ENCODE results near the gene CFAP92. TPM values are rescaled to one million over a fixed set of nuclear protein-coding genes. Genes with fewer than 3 reads are reported as not detected.
A peak's percentile ranks its signal among the peaks of the same experiment; 100 is the strongest.

Gene CFAP92
- total and polyA plus RNA-seq, 4 donors: 0.05 to 0.25 (median 0.06) TPM; not detected in 1

GRCh38 chr3:129005526-129006303 lies 11.8 kb upstream of the CFAP92 start:
- H3K36me3 ChIP-seq (ENCODE audit: control insufficient read depth in 4 of 4, insufficient read depth in 3 of 4, low read depth in 1 of 4, low read length in 3 of 4): no peaks in the 10 kb centered on the region
- 91% methylated on average over 4 of the region's 4 CpGs for WGBS
- no peaks in the 10 kb centered on the region for H3K9me3 ChIP-seq (ENCODE audit: control insufficient read depth in 4 of 4, low read length in 3 of 4)
- TF ChIP-seq ATF3 (IDR thresholded peaks at IDR 0.05) (no peak), RAD21 (IDR thresholded peaks at IDR 0.05) (peak in 1 of 2 donors; percentile 18)
- no peak overlapping the region for H3K4me3 ChIP-seq (ENCODE audit: low read depth in 1 of 3, low read length in 3 of 3)
- H3K4me1 ChIP-seq (ENCODE audit: control insufficient read depth in 4 of 4, insufficient read depth in 4 of 4, low read length in 3 of 4): peaks cover 9 to 36% (median 12%) of the 10 kb centered on the region in 4 donors
- no peak overlapping the region for H3K9ac ChIP-seq (ENCODE audit: low read depth in 1 of 2, low read length in 2 of 2)
- peaks cover 2 to 15% (median 5%) of the 10 kb centered on the region in 4 donors for H3K27me3 ChIP-seq (ENCODE audit: control insufficient read depth in 4 of 4, insufficient read depth in 4 of 4, low read length in 3 of 4)
- no peak for DNase-seq (ENCODE audit: low spot score)
- no peak overlapping the region for H3K27ac ChIP-seq (ENCODE audit: low read depth in 1 of 2, low read length in 2 of 2)

- Histone ChIP-seq H3K4me3 (ENCODE audit: low read depth in 1 of 3, low read length in 3 of 3) (no peak overlapping the region), H3K9ac (ENCODE audit: low read depth in 1 of 2, low read length in 2 of 2) (no peak overlapping the region), H3K9me3 (ENCODE audit: control insufficient read depth in 4 of 4, low read length in 3 of 4) (no peaks in the 10 kb centered on the region), H3K36me3 (ENCODE audit: control insufficient read depth in 4 of 4, insufficient read depth in 3 of 4, low read depth in 1 of 4, low read length in 3 of 4) (no peaks in the 10 kb centered on the region), H3K27ac (ENCODE audit: low read depth in 1 of 2, low read length in 2 of 2) (no peak overlapping the region), H3K4me1 (ENCODE audit: control insufficient read depth in 4 of 4, insufficient read depth in 4 of 4, low read length in 3 of 4) (peaks cover 9 to 40% (median 13%) of the 10 kb centered on the region in 4 donors), H3K27me3 (ENCODE audit: control insufficient read depth in 4 of 4, insufficient read depth in 4 of 4, low read length in 3 of 4) (peaks cover 2 to 15% (median 8%) of the 10 kb centered on the region in 4 donors)
- no peak for DNase-seq (ENCODE audit: low spot score)
- TF ChIP-seq ZBTB33 (IDR thresholded peaks at IDR 0.05): no peak
- TF ChIP-seq ATF3 (IDR thresholded peaks at IDR 0.05): no peak
- no peak for TF ChIP-seq TAF1 (conservative IDR thresholded peaks at IDR 0.05)
- WGBS: 78% methylated on average over 6 of the region's 6 CpGs
These were observed 10.9 kb upstream of the CFAP92 start for GRCh38 chr3:129004639-129005295.

GRCh38 chr3:129003578-129004112 lies 9.8 kb upstream of the CFAP92 start:
- DNase-seq (ENCODE audit: low spot score): no peak
- Histone ChIP-seq H3K9ac (ENCODE audit: low read depth in 1 of 2, low read length in 2 of 2) (no peak overlapping the region), H3K9me3 (ENCODE audit: control insufficient read depth in 4 of 4, low read length in 3 of 4) (no peaks in the 10 kb centered on the region), H3K4me1 (ENCODE audit: control insufficient read depth in 4 of 4, insufficient read depth in 4 of 4, low read length in 3 of 4) (peaks cover 9 to 40% (median 13%) of the 10 kb centered on the region in 4 donors), H3K4me3 (ENCODE audit: low read depth in 1 of 3, low read length in 3 of 3) (peak overlapping the region in 1 of 3 donors; percentile 29), H3K27me3 (ENCODE audit: control insufficient read depth in 4 of 4, insufficient read depth in 4 of 4, low read length in 3 of 4) (peaks cover 2 to 15% (median 8%) of the 10 kb centered on the region in 4 donors), H3K36me3 (ENCODE audit: control insufficient read depth in 4 of 4, insufficient read depth in 3 of 4, low read depth in 1 of 4, low read length in 3 of 4) (no peaks in the 10 kb centered on the region), H3K27ac (ENCODE audit: low read depth in 1 of 2, low read length in 2 of 2) (no peak overlapping the region)
- WGBS: 9% methylated on average over 55 of the region's 55 CpGs
- peak; percentile 28 for TF ChIP-seq CTCF (IDR thresholded peaks at IDR 0.05; ENCODE audit: low read depth, low read length, missing input control)
- TF ChIP-seq HNF4G (IDR thresholded peaks at IDR 0.05): no peak

Data from liver (tissue), 9 donors.